MCF 10A (cell line): Measurements from ENCODE around the gene CCDC150. TPM values are rescaled to one million over a fixed set of nuclear protein-coding genes. Genes with fewer than 3 reads are reported as not detected.
"Not testable (repeated sequence)": the region's sequence is repeated elsewhere in the genome, so short reads cannot be mapped to it uniquely, and the experiment has no call there.

Experiments
- BruUV-seq: library from RNA; stranded (reverse); fragments of 400-500 nt; replicated peaks from 2 replicates; lab custom pipeline; 2021; lab: Mats Ljungman, UMichigan
- CTCF ChIA-PET: fragments of 300-600 bp; sonication (Branson Sonifier 250); formaldehyde crosslinking; extraction: SDS; loops from one replicate; lab custom pipeline; 2021; ENCODE audit warnings: antibody characterized with exemption, inconsistent platforms; lab: Yijun Ruan, JAX
- POLR2A ChIA-PET: fragments of 300-600, 350-650 bp; sonication (Branson Sonifier 250); formaldehyde crosslinking; extraction: SDS; loops from one replicate; lab custom pipeline; 2020; ENCODE audit warnings: antibody characterized with exemption, inconsistent platforms; lab: Yijun Ruan, JAX
- DNase-seq: peaks from one replicate; pipeline ENCODE4 v3.0.0-alpha.2; 2018; ENCODE audit not compliant: unreplicated experiment
- H3K27ac Mint-ChIP-seq: one replicate; pipeline ENCODE4 v1.8.0; 2022; ENCODE audit warnings: mild to moderate bottlenecking, low read depth, mixed read lengths; ENCODE audit not compliant: unreplicated experiment
- H3K27me3 Mint-ChIP-seq: one replicate; pipeline ENCODE4 v1.8.0; 2022; ENCODE audit warnings: mixed read lengths; ENCODE audit not compliant: insufficient read depth, unreplicated experiment
- H3K36me3 Mint-ChIP-seq: one replicate; pipeline ENCODE4 v1.8.0; 2022; ENCODE audit warnings: mild to moderate bottlenecking, moderate library complexity, mixed read lengths; ENCODE audit not compliant: insufficient read depth, unreplicated experiment
- H3K4me1 Mint-ChIP-seq: one replicate; pipeline ENCODE4 v1.8.0; 2022; ENCODE audit warnings: mixed read lengths; ENCODE audit not compliant: insufficient read depth, unreplicated experiment
- H3K4me3 Mint-ChIP-seq: one replicate; pipeline ENCODE4 v1.8.0; 2022; ENCODE audit warnings: mild to moderate bottlenecking, moderate library complexity, mixed read lengths; ENCODE audit not compliant: unreplicated experiment
- H3K9me3 Mint-ChIP-seq: one replicate; pipeline ENCODE4 v1.8.0; 2022; ENCODE audit warnings: mixed read lengths; ENCODE audit not compliant: unreplicated experiment
- intact Hi-C: fragments of 100-400 bp; cut with micrococcal nuclease; formaldehyde crosslinking; loops from 2 replicates; pipeline ENCODE4 v1.14.1; 2022
- total RNA-seq: library from RNA; stranded (reverse); gene quantifications from 2 replicates; pipeline ENCODE4 v1.2.3, GENCODE V29; 2022
- TF ChIP-seq, protein P1 (sequence below): fragments of 200-600 bp; IDR thresholded peaks from one replicate; pipeline ENCODE4 v1.8.0; 2022; ENCODE audit warnings: antibody characterized with exemption, mild to moderate bottlenecking; ENCODE audit not compliant: unreplicated experiment

Gene CCDC150
- total RNA-seq, 1 experiment from 2014 or later = 8.1 TPM

DNA sequence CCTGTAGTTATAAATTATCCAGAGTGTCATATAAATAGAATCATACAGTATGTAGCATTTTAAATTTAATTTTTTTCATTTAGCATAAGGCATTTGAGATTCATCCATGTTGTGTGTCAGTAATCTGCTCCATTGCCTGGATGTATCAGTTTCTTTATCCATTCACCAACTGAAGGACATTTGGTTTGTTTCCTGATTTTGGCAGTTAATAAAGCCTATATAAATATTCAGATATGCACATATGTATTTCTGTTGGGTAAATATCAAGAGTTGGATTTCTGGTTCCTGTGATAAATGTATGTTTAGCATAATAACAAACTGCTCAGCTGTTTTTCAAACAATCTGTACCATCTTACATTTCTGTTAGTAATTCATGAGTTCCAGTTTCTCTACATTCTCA is 39.9 kb downstream of the CCDC150 start:
- H3K4me3 Mint-ChIP-seq = no peak overlapping the region
- ChIA-PET CTCF (interaction anchor here (0.6 to 0.8 kb wide), 2 partner anchors 12 to 74 kb away, joined by 3 read pairs; no protein-coding TSS in a partner anchor), POLR2A (no interaction called here)
- no peak for DNase-seq
- peaks cover 5% of the 10 kb centered on the region for H3K36me3 Mint-ChIP-seq
- H3K27ac Mint-ChIP-seq = no peak overlapping the region
- no peaks in the 10 kb centered on the region for H3K27me3 Mint-ChIP-seq
- H3K4me1 Mint-ChIP-seq = no peaks in the 10 kb centered on the region
- H3K9me3 Mint-ChIP-seq = no peaks in the 10 kb centered on the region
- intact Hi-C loops = no loop called here
- TF ChIP-seq, protein P1, sequence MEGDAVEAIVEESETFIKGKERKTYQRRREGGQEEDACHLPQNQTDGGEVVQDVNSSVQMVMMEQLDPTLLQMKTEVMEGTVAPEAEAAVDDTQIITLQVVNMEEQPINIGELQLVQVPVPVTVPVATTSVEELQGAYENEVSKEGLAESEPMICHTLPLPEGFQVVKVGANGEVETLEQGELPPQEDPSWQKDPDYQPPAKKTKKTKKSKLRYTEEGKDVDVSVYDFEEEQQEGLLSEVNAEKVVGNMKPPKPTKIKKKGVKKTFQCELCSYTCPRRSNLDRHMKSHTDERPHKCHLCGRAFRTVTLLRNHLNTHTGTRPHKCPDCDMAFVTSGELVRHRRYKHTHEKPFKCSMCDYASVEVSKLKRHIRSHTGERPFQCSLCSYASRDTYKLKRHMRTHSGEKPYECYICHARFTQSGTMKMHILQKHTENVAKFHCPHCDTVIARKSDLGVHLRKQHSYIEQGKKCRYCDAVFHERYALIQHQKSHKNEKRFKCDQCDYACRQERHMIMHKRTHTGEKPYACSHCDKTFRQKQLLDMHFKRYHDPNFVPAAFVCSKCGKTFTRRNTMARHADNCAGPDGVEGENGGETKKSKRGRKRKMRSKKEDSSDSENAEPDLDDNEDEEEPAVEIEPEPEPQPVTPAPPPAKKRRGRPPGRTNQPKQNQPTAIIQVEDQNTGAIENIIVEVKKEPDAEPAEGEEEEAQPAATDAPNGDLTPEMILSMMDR = no peak
- no TSS peak for BruUV-seq

GRCh38 chr2:196681510-196681909 is 42.0 kb downstream of the CCDC150 start:
- no peak overlapping the region for H3K4me3 Mint-ChIP-seq
- TF ChIP-seq, protein P1 = no peak
- H3K4me1 Mint-ChIP-seq = no peaks in the 10 kb centered on the region
- peaks cover 5% of the 10 kb centered on the region for H3K36me3 Mint-ChIP-seq
- no peaks in the 10 kb centered on the region for H3K27me3 Mint-ChIP-seq
- POLR2A ChIA-PET = no interaction called here
- CTCF ChIA-PET = no interaction called here
- DNase-seq = no peak
- no TSS peak for BruUV-seq
- intact Hi-C loops = no loop called here
- H3K27ac Mint-ChIP-seq = no peak overlapping the region
- H3K9me3 Mint-ChIP-seq = no peaks in the 10 kb centered on the region

- no peaks in the 10 kb centered on the region for H3K36me3 Mint-ChIP-seq
These were observed 46.3 kb downstream of the CCDC150 start for GRCh38 chr2:196685792-196686191.

GRCh38 chr2:196686737-196687136 is 47.2 kb downstream of the CCDC150 start:
- intact Hi-C loops, H3K4me3 Mint-ChIP-seq, H3K36me3 Mint-ChIP-seq, POLR2A ChIA-PET, BruUV-seq, DNase-seq, H3K4me1 Mint-ChIP-seq, H3K27ac Mint-ChIP-seq, H3K27me3 Mint-ChIP-seq, H3K9me3 Mint-ChIP-seq: not testable (repeated sequence)
- CTCF ChIA-PET = interaction anchor here (1.4 kb wide), 1 partner anchor 8 kb away, joined by 3 read pairs; no protein-coding TSS in a partner anchor

More at GRCh38 chr2:196685792-196686191, 46.3 kb downstream of the CCDC150 start:
- no TSS peak for BruUV-seq
- CTCF ChIA-PET = interaction anchor here (0.7 to 1.3 kb wide), 3 partner anchors 72 to 1534 kb away, joined by 3 read pairs; no protein-coding TSS in a partner anchor
- H3K27me3 Mint-ChIP-seq = no peaks in the 10 kb centered on the region
- no peak for DNase-seq
- TF ChIP-seq, protein P1 = no peak
- intact Hi-C loops = no loop called here
- H3K4me1 Mint-ChIP-seq = no peaks in the 10 kb centered on the region
- no peak overlapping the region for H3K27ac Mint-ChIP-seq
- no peak overlapping the region for H3K4me3 Mint-ChIP-seq
- no peaks in the 10 kb centered on the region for H3K9me3 Mint-ChIP-seq
- POLR2A ChIA-PET = interaction anchor here (0.5 to 1.2 kb wide), 2 partner anchors 10 to 37 kb away, joined by 3 to 7 read pairs; no protein-coding TSS in a partner anchor
